ENCODE data around the gene RPS19. TPM values are rescaled to one million over a fixed set of nuclear protein-coding genes. Genes with fewer than 3 reads are reported as not detected.

Gene RPS19
- polyA plus RNA-seq (2013, experiment 1 of 2): 2,789 TPM
- polyA plus RNA-seq (2013, experiment 2 of 2): 2,879 TPM

DNA sequence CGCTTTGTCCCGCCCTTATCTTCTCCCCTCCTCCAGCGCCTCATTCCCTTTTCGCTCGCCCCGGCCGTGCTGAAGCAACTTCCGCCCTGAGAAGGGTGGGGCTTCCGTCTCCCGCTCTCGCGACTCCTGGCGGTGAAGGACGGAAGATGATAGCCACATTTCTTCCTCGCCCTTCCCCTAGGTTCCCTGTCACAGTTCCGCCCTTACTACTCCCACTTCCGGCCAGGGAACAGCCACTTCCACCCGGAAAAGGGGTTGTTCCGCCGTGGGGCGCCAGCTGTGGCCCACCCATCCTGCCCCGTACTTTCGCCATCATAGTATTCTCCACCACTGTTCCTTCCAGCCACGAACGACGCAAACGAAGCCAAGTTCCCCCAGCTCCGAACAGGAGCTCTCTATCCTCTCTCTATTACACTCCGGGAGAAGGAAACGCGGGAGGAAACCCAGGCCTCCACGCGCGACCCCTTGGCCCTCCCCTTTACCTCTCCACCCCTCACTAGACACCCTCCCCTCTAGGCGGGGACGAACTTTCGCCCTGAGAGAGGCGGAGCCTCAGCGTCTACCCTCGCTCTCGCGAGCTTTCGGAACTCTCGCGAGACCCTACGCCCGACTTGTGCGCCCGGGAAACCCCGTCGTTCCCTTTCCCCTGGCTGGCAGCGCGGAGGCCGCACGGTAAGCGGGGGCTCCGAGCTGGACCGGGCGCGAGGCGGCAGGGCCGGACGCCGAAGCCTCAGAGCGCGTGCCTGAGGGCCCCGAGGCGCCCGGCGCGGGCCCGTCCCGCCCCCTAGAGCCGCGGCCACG, at the start of gene RPS19:
Gene RPS19, plus strand, starts transcription at position 638 of the 801 bp plus-strand sequence. CDS start 520 bp downstream, outside the sequence.
- Histone ChIP-seq H2BK15ac (ENCODE audit: low read depth, poor library complexity, severe bottlenecking) (peak within 1 kb of the TSS; percentile 44), H3K27ac (ENCODE audit: low read length, poor library complexity, severe bottlenecking) (peak within 1 kb of the TSS; percentile 98), H3K18ac (ENCODE audit: low read depth in 1 of 2, low read length in 2 of 2) (peak within 1 kb of the TSS; percentile 85 to 94), H3K79me1 (replicated peaks; ENCODE audit: low read length, poor library complexity, severe bottlenecking) (no peaks in the 10 kb centered on the region), H2BK120ac (ENCODE audit: low read depth, low read length) (peak within 1 kb of the TSS; percentile 88), H3K4me2 (ENCODE audit: low read length, poor library complexity, severe bottlenecking) (peak within 1 kb of the TSS; percentile 69), H3K4ac (ENCODE audit: low read depth in 1 of 2, low read length in 2 of 2) (peak within 1 kb of the TSS; percentile 93 to 96), H2AK5ac (ENCODE audit: low read length, severe bottlenecking) (peak within 1 kb of the TSS; percentile 92), H3K36me3 (ENCODE audit: control insufficient read depth in 1 of 2, insufficient read depth in 2 of 2, low read depth in 1 of 2, low read length in 2 of 2) (peaks cover 38 to 41% of the 10 kb centered on the region in 2 experiments), H2AFZ (ENCODE audit: low read depth, low read length) (peak within 1 kb of the TSS; percentile 64), H3K27me3 (ENCODE audit: control insufficient read depth in 1 of 2, insufficient read depth in 1 of 2, low read length in 2 of 2) (peaks cover 4 to 5% of the 10 kb centered on the region in 2 experiments), H4K91ac (ENCODE audit: low read length) (peak within 1 kb of the TSS; percentile 90), H3K9ac (ENCODE audit: low read length) (peak within 1 kb of the TSS; percentile 100), H3K23ac (ENCODE audit: low read length in 2 of 2) (peak within 1 kb of the TSS; percentile 56 to 90), H3K4me1 (ENCODE audit: control insufficient read depth, insufficient read depth, low read depth, low read length) (peaks cover 22% of the 10 kb centered on the region), H3K4me3 (ENCODE audit: insufficient read depth in 1 of 2, low read depth in 1 of 2, low read length in 2 of 2) (peak within 1 kb of the TSS; percentile 87 to 100), H2BK5ac (ENCODE audit: low read depth, low read length, poor library complexity, severe bottlenecking) (peak within 1 kb of the TSS; percentile 98), H4K8ac (ENCODE audit: low read length) (peak within 1 kb of the TSS; percentile 90), H2BK12ac (ENCODE audit: low read length in 2 of 2) (no peak within 1 kb of the TSS), H3K14ac (ENCODE audit: low read length in 2 of 2) (peak within 1 kb of the TSS; percentile 89 to 93), H3K9me3 (ENCODE audit: control insufficient read depth, low read length) (no peaks in the 10 kb centered on the region)
- under 1% methylated on average over 65 of the region's 76 CpGs for WGBS
- DNase-seq: peak; percentile 99

DNA sequence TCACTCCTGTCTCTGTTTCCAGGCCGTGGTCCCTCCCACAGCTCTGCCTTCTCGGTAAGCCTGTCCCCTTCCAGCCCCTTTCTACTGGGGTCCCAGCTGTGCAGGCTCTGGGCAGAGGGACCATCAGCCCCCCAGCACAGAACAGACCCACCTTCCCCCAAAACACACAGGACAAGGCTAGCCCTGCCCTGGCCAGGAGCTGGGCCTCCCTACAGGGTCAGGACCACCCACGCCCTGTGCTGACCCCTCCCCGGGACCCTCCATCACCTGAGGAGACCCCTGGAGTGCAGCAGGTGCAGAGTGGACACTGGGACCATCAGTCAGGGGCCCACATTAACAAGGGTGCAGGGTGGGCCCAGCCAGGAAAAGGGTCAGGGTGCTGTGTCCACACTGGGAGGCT, 49.8 kb upstream of the RPS19 start:
- H3K79me1 ChIP-seq (replicated peaks; ENCODE audit: low read length, poor library complexity, severe bottlenecking): no peaks in the 10 kb centered on the region
- H2BK120ac ChIP-seq (ENCODE audit: low read depth, low read length): no peak overlapping the region
- DNase-seq: no peak
- no peak overlapping the region for H2BK15ac ChIP-seq (ENCODE audit: low read depth, poor library complexity, severe bottlenecking)
- H3K4me1 ChIP-seq (ENCODE audit: control insufficient read depth, insufficient read depth, low read depth, low read length): no peaks in the 10 kb centered on the region
- no peak overlapping the region for H2AK5ac ChIP-seq (ENCODE audit: low read length, severe bottlenecking)
- no peak overlapping the region for H3K23ac ChIP-seq (ENCODE audit: low read length in 2 of 2)
- H3K4me2 ChIP-seq (ENCODE audit: low read length, poor library complexity, severe bottlenecking): no peak overlapping the region
- H3K14ac ChIP-seq (ENCODE audit: low read length in 2 of 2): no peak overlapping the region
- H3K9ac ChIP-seq (ENCODE audit: low read length): no peak overlapping the region
- no peak overlapping the region for H4K8ac ChIP-seq (ENCODE audit: low read length)
- H2BK5ac ChIP-seq (ENCODE audit: low read depth, low read length, poor library complexity, severe bottlenecking): no peak overlapping the region
- no peak overlapping the region for H3K18ac ChIP-seq (ENCODE audit: low read depth in 1 of 2, low read length in 2 of 2)
- H3K27me3 ChIP-seq (ENCODE audit: control insufficient read depth in 1 of 2, insufficient read depth in 1 of 2, low read length in 2 of 2): peaks cover 3 to 23% of the 10 kb centered on the region in 2 experiments
- no peaks in the 10 kb centered on the region for H3K9me3 ChIP-seq (ENCODE audit: control insufficient read depth, low read length)
- H4K91ac ChIP-seq (ENCODE audit: low read length): no peak overlapping the region
- WGBS: 43% methylated on average over 4 of the region's 4 CpGs
- no peak overlapping the region for H2BK12ac ChIP-seq (ENCODE audit: low read length in 2 of 2)
- H2AFZ ChIP-seq (ENCODE audit: low read depth, low read length): no peak overlapping the region
- no peak overlapping the region for H3K4me3 ChIP-seq (ENCODE audit: insufficient read depth in 1 of 2, low read depth in 1 of 2, low read length in 2 of 2)
- H3K27ac ChIP-seq (ENCODE audit: low read length, poor library complexity, severe bottlenecking): no peak overlapping the region
- no peak overlapping the region for H3K4ac ChIP-seq (ENCODE audit: low read depth in 1 of 2, low read length in 2 of 2)
- H3K36me3 ChIP-seq (ENCODE audit: control insufficient read depth in 1 of 2, insufficient read depth in 2 of 2, low read depth in 1 of 2, low read length in 2 of 2): no peaks in the 10 kb centered on the region

DNA sequence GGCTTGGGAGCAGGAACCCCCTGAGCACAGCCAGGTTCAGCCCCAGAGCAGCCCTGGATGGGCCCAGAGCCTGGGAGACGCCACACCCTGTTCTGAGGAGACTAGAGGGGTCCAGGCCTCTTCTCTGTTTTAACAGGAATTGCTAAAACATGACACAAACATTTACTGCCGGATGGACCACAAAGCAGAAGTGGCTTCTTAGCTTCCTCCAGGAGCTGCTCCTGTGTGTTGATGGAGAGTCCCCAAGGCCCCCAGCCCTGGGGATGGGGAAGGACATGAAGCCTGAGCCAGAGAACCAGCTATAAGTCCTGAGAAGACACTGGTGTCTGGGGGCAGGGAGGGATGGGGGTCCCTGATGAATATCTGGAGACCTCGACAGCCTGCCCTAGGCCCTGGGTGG, 49.0 kb upstream of the RPS19 start:
- Histone ChIP-seq H3K79me1 (replicated peaks; ENCODE audit: low read length, poor library complexity, severe bottlenecking) (no peaks in the 10 kb centered on the region), H2AFZ (ENCODE audit: low read depth, low read length) (no peak overlapping the region), H3K9me3 (ENCODE audit: control insufficient read depth, low read length) (no peaks in the 10 kb centered on the region), H3K18ac (ENCODE audit: low read depth in 1 of 2, low read length in 2 of 2) (no peak overlapping the region), H3K4me1 (ENCODE audit: control insufficient read depth, insufficient read depth, low read depth, low read length) (no peaks in the 10 kb centered on the region), H3K27ac (ENCODE audit: low read length, poor library complexity, severe bottlenecking) (no peak overlapping the region), H2BK12ac (ENCODE audit: low read length in 2 of 2) (no peak overlapping the region), H3K4ac (ENCODE audit: low read depth in 1 of 2, low read length in 2 of 2) (no peak overlapping the region), H2AK5ac (ENCODE audit: low read length, severe bottlenecking) (no peak overlapping the region), H4K8ac (ENCODE audit: low read length) (no peak overlapping the region), H3K4me3 (ENCODE audit: insufficient read depth in 1 of 2, low read depth in 1 of 2, low read length in 2 of 2) (no peak overlapping the region), H3K4me2 (ENCODE audit: low read length, poor library complexity, severe bottlenecking) (no peak overlapping the region), H3K23ac (ENCODE audit: low read length in 2 of 2) (no peak overlapping the region), H2BK5ac (ENCODE audit: low read depth, low read length, poor library complexity, severe bottlenecking) (no peak overlapping the region), H3K14ac (ENCODE audit: low read length in 2 of 2) (no peak overlapping the region), H2BK15ac (ENCODE audit: low read depth, poor library complexity, severe bottlenecking) (no peak overlapping the region), H3K9ac (ENCODE audit: low read length) (no peak overlapping the region), H2BK120ac (ENCODE audit: low read depth, low read length) (no peak overlapping the region), H3K36me3 (ENCODE audit: control insufficient read depth in 1 of 2, insufficient read depth in 2 of 2, low read depth in 1 of 2, low read length in 2 of 2) (no peaks in the 10 kb centered on the region), H4K91ac (ENCODE audit: low read length) (no peak overlapping the region), H3K27me3 (ENCODE audit: control insufficient read depth in 1 of 2, insufficient read depth in 1 of 2, low read length in 2 of 2) (peaks cover 3 to 19% of the 10 kb centered on the region in 2 experiments)
- DNase-seq: no peak
- 64% methylated on average over 3 of the region's 3 CpGs for WGBS

DNA sequence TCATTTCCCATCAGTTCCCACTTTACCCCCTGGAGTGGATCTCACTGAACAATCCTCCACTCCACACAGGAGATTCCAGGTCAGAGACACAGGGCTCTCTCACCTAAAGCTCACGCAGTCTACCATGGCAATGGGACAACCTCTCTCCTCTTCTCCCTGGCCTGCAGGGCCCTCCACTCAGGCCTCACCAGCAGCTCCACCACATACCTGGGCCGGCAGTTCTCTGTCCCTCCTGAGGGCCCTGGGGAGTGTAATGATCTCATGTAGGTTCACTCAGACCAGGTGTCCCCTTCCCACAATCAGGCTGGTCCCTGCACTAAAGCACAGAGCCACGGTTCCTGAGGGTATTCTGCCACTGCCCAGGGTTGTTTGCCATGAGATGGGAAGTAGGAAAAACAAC, 48.1 kb upstream of the RPS19 start:
- no peak overlapping the region for H3K27ac ChIP-seq (ENCODE audit: low read length, poor library complexity, severe bottlenecking)
- no peak overlapping the region for H2BK15ac ChIP-seq (ENCODE audit: low read depth, poor library complexity, severe bottlenecking)
- no peak overlapping the region for H2AFZ ChIP-seq (ENCODE audit: low read depth, low read length)
- H2BK120ac ChIP-seq (ENCODE audit: low read depth, low read length): no peak overlapping the region
- no peaks in the 10 kb centered on the region for H3K9me3 ChIP-seq (ENCODE audit: control insufficient read depth, low read length)
- no peak overlapping the region for H4K91ac ChIP-seq (ENCODE audit: low read length)
- H3K4me3 ChIP-seq (ENCODE audit: insufficient read depth in 1 of 2, low read depth in 1 of 2, low read length in 2 of 2): no peak overlapping the region
- no peaks in the 10 kb centered on the region for H3K4me1 ChIP-seq (ENCODE audit: control insufficient read depth, insufficient read depth, low read depth, low read length)
- H3K27me3 ChIP-seq (ENCODE audit: control insufficient read depth in 1 of 2, insufficient read depth in 1 of 2, low read length in 2 of 2): peaks cover 3 to 19% of the 10 kb centered on the region in 2 experiments
- H2AK5ac ChIP-seq (ENCODE audit: low read length, severe bottlenecking): no peak overlapping the region
- no peak overlapping the region for H3K14ac ChIP-seq (ENCODE audit: low read length in 2 of 2)
- H3K23ac ChIP-seq (ENCODE audit: low read length in 2 of 2): no peak overlapping the region
- no peak overlapping the region for H2BK5ac ChIP-seq (ENCODE audit: low read depth, low read length, poor library complexity, severe bottlenecking)
- DNase-seq: no peak
- no peak overlapping the region for H3K4me2 ChIP-seq (ENCODE audit: low read length, poor library complexity, severe bottlenecking)
- H3K9ac ChIP-seq (ENCODE audit: low read length): no peak overlapping the region
- H2BK12ac ChIP-seq (ENCODE audit: low read length in 2 of 2): no peak overlapping the region
- H3K79me1 ChIP-seq (replicated peaks; ENCODE audit: low read length, poor library complexity, severe bottlenecking): no peaks in the 10 kb centered on the region
- WGBS: 31% methylated on average over 3 of the region's 3 CpGs
- no peak overlapping the region for H3K18ac ChIP-seq (ENCODE audit: low read depth in 1 of 2, low read length in 2 of 2)
- no peaks in the 10 kb centered on the region for H3K36me3 ChIP-seq (ENCODE audit: control insufficient read depth in 1 of 2, insufficient read depth in 2 of 2, low read depth in 1 of 2, low read length in 2 of 2)
- H4K8ac ChIP-seq (ENCODE audit: low read length): no peak overlapping the region
- no peak overlapping the region for H3K4ac ChIP-seq (ENCODE audit: low read depth in 1 of 2, low read length in 2 of 2)

All from mesenchymal stem cell (in vitro differentiated cells and primary cell).